Stimulated activated CD8-positive, alpha-beta memory T cell treated with anti-CD3 and anti-CD28 coated beads, Interleukin-7, amount 100 ng/mL, for 48 hours (primary cell): Measurements from ENCODE around the gene PCK2.
A peak's percentile ranks its signal among the peaks of the same experiment; 100 is the strongest.
"Not testable (repeated sequence)": the region's sequence is repeated elsewhere in the genome, so short reads cannot be mapped to it uniquely, and the experiment has no call there.

Source experiments
- DNase-seq, 2 donors: peaks; one replicate each; pipeline ENCODE4 v3.0.0-alpha.2; 2020; ENCODE audit warnings: low read depth in 1 of 2; ENCODE audit errors: extremely low read depth in 1 of 2

The PCK2 gene

GRCh38 chr14:24093207-24093900 is 757 bp upstream of the PCK2 start:
- no peak for DNase-seq

GRCh38 chr14:24094841-24095270 is 745 bp downstream of the PCK2 start:
- no peak for DNase-seq

GRCh38 chr14:24095271-24096068 is 1.4 kb downstream of the PCK2 start:
- peak in 1 of 2 donors; percentile 77 for DNase-seq

- DNase-seq: no peak
Observed at GRCh38 chr14:24096545-24097181, 2.6 kb downstream of the PCK2 start.

GRCh38 chr14:24098229-24098926 is 4.3 kb downstream of the PCK2 start:
- no peak for DNase-seq

- no peak for DNase-seq
Observed at GRCh38 chr14:24098927-24099813, 5.1 kb downstream of the PCK2 start.

- DNase-seq: no peak
Observed at GRCh38 chr14:24100197-24100981, 6.3 kb downstream of the PCK2 start.

- DNase-seq: no peak
Observed at GRCh38 chr14:24100982-24101494, 6.9 kb downstream of the PCK2 start.

GRCh38 chr14:24102357-24103048 is 8.4 kb downstream of the PCK2 start:
- no peak for DNase-seq

GRCh38 chr14:24103451-24103850 is 9.3 kb downstream of the PCK2 start:
- DNase-seq: no peak

- not testable (repeated sequence) for DNase-seq
Observed at GRCh38 chr14:24105609-24106239, 11.6 kb downstream of the PCK2 start.

GRCh38 chr14:24106672-24107271 is 12.7 kb downstream of the PCK2 start:
- no peak for DNase-seq

GRCh38 chr14:24108336-24108874 is 14.3 kb downstream of the PCK2 start:
- DNase-seq: no peak

- no peak for DNase-seq
Observed at GRCh38 chr14:24110060-24110459, 15.9 kb downstream of the PCK2 start.

- no peak for DNase-seq
Observed at GRCh38 chr14:24110523-24110922, 16.4 kb downstream of the PCK2 start.

GRCh38 chr14:24113379-24113800 is 19.3 kb downstream of the PCK2 start:
- DNase-seq: no peak

- DNase-seq: peak; percentile 67 to 85
Observed at GRCh38 chr14:24113801-24114531, 19.9 kb downstream of the PCK2 start.
